Measurements from ENCODE around the gene LCN10. TPM values are rescaled to one million over a fixed set of nuclear protein-coding genes. Genes with fewer than 3 reads are reported as not detected.
A peak's percentile ranks its signal among the peaks of the same experiment; 100 is the strongest.

The LCN10 gene
- total RNA-seq, 2 experiments from 2014 or later = 0.83 to 1.0 TPM

DNA sequence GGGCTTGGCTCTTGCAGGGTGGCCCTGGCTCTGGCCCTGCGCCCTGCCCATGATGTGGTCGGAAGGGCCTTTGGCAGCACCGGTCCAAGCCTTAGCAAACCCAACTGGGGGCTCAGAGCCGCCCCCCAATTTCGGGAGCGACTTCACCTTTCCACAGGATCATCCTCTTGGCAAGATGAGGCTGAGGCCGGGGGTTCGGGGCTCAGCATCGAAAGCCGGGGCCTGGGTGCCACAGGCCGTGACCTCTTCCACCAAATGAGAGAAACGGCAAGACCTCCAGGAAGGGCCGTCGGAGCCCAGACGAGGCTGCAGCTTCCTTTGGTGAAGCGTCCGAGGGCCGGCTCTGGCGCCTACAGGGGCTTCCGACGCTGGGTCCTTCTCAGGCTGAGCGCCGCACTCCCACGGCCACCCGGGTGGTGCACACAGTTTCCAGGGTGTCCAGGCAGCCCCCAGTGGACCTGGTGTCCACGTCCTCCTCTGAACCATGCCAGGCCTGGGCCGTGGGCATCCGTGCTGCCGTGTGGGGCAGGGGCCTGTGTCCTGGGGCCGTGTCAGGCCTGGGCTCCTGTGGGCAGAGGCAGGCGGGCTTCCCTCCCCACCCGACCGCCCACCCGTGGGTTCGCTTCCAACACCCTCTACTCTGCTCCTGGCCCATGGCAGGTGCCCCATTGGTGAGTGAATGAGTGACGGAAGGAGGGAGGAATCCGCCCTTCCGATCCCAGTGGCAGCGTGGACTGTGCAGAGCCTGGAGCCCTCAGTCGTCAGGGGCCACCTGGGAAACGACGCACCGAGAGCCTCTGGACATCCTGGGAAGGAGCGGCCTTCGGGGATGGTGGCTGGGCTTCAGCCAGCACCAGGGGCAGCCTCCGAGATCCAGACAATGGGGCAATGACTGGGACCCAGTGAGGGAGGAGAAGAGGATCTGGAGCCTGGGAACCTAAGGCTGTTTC, 50.3 kb downstream of the LCN10 start:
- H3K4me1 Mint-ChIP-seq (ENCODE audit: low read depth) = no peaks in the 10 kb centered on the region
- H3K9me3 Mint-ChIP-seq = no peaks in the 10 kb centered on the region
- H3K27me3 Mint-ChIP-seq (ENCODE audit: low read depth) = peaks cover 5% of the 10 kb centered on the region
- intact Hi-C loops (cut with micrococcal nuclease) = no loop called here
- no peaks in the 10 kb centered on the region for H3K36me3 Mint-ChIP-seq (ENCODE audit: low read depth)
- no peak overlapping the region for H3K4me3 Mint-ChIP-seq
- CTCF ChIA-PET = interaction anchor here (1.0 to 1.2 kb wide), 2 partner anchors 13 to 20 kb away, joined by 3 read pairs; no protein-coding TSS in a partner anchor
- H3K27ac Mint-ChIP-seq = no peak overlapping the region
- no peak for DNase-seq

DNA sequence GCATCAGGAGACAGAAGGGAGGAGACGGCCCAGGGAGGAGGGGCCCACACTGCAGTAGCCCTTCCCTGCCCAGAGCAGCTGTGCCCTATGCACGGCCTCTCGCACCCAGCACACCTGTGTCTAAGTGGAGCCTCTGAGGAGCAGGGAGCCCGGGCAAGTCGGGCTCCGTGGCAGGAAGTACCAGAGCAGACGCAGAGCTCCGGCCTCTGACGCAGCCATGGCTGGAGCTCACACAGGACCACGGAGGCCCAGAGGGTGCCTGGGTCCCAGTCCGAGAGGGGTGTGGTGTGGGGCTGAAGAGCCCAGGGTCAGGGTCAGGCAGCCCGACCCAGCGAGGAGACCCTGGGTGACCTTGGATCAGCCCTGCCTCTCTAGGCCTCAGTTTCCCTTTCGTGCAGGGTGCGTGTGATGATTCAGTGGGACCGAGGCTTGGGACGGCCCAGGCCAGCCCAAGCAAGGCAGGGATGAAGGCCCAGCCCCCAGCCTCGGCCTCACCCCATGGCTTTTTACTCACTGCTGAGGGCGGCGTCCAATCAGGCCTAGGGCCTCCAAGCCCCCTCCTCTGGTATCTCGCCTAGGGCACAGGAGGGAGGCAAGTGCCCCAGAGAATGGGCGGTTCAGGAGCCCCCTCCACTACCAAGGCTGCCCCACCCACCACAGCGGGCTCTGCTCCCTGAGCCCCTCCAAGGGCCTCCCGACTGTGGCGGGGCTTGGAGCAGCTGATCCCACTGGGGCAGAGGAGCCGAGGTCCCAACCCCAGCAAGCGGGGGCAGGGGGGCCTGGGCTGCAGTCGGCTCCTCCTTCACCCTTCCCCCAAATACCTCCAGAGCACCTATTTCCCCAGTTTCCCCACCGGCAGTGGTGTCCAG, 51.2 kb downstream of the LCN10 start:
- Mint-ChIP-seq H3K27ac (no peak overlapping the region), H3K36me3 (ENCODE audit: low read depth) (no peaks in the 10 kb centered on the region), H3K4me3 (no peak overlapping the region), H3K27me3 (ENCODE audit: low read depth) (peaks cover 2% of the 10 kb centered on the region), H3K9me3 (no peaks in the 10 kb centered on the region), H3K4me1 (ENCODE audit: low read depth) (no peaks in the 10 kb centered on the region)
- CTCF ChIA-PET = no interaction called here
- no peak for DNase-seq
- intact Hi-C loops (cut with micrococcal nuclease) = no loop called here

DNA sequence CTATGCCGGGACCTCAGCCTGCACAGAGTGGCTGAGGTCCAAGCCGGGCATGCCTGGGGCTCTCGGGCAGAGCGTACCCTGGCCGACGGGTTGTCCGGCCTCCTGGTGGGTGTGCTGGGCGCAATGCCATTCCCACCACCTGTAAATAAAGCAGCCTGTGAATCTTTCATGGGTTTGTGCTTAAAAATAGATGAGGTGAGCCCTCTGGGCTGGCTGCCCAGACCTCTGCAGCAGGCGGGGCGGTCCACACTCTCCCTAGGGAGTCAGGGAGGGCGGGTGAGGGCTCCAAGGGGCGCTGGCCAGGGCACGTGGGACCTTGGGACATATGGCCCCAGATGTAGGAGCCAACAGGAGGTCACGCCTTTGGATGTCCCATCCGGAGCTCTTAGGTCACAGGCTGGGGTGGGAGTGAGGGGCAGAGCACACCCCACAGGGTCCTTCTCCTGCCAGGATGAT, 51.9 kb downstream of the LCN10 start:
- H3K4me3 Mint-ChIP-seq = no peak overlapping the region

DNA sequence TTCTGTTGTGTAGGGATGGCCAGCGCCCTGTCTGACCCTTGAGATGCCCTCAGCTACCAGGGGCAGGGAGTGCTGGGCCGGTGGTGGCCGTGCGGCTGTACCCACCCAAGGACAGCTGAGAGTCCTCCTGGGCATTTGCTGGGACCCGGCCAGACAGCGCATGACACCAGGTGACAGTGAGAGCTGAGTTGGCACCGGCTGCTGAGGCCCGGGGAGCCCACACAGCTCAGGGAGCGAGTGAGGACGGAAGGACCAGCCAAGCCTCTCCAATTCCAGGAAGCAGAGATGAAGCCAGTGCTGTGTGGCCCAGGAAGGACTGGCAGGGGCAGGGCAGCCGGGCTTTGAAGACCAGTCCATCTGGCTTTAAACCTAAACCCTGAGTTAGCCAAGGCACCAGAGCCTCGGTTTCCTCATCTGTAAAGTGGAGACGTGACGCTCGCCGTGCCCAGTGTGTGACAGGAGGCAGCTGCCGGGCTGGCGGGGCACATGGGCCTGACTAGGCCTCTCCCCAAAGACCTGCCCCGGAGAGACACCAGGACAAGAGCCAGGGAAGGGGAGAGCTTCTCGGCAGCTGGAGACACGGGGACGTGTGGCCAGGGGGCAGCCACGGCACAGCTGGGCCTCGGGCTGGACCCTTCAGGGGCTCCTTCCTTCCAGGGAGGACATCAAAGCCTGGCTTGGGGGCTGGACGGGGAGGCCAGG, 52.5 kb downstream of the LCN10 start:
- peaks cover 2% of the 10 kb centered on the region for H3K4me1 Mint-ChIP-seq (ENCODE audit: low read depth)
- H3K9me3 Mint-ChIP-seq = no peaks in the 10 kb centered on the region
- DNase-seq = no peak
- CTCF ChIA-PET = no interaction called here
- no peak overlapping the region for H3K4me3 Mint-ChIP-seq
- H3K27me3 Mint-ChIP-seq (ENCODE audit: low read depth) = peaks cover 2% of the 10 kb centered on the region
- intact Hi-C loops (cut with micrococcal nuclease) = no loop called here
- H3K36me3 Mint-ChIP-seq (ENCODE audit: low read depth) = no peaks in the 10 kb centered on the region
- H3K27ac Mint-ChIP-seq = no peak overlapping the region

More for the DNA sequence above, 51.9 kb downstream of the LCN10 start:
- H3K36me3 Mint-ChIP-seq (ENCODE audit: low read depth) = no peaks in the 10 kb centered on the region
- DNase-seq = no peak
- no peaks in the 10 kb centered on the region for H3K9me3 Mint-ChIP-seq
- intact Hi-C loops (cut with micrococcal nuclease) = no loop called here
- no peak overlapping the region for H3K27ac Mint-ChIP-seq
- peaks cover 2% of the 10 kb centered on the region for H3K4me1 Mint-ChIP-seq (ENCODE audit: low read depth)
- CTCF ChIA-PET = no interaction called here
- peaks cover 2% of the 10 kb centered on the region for H3K27me3 Mint-ChIP-seq (ENCODE audit: low read depth)

DNA sequence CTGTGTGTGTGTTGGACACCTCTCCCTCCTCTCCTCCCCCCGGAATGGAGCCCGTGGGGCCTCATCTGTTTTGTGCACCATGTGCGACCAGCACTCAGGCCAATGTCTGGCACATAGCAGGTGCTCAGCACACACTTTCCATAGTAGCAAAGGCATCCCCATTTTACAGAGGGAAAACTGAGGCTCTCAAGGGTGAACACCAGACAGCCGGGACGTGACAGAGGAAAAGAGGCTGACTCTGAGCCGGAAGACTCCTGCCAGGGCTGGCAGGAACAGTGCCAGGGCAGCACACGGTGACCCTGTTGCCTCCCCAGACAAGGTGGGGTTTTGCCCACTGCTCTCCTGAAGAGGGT, 53.7 kb downstream of the LCN10 start:
- Mint-ChIP-seq H3K9me3 (no peaks in the 10 kb centered on the region), H3K27me3 (ENCODE audit: low read depth) (peaks cover 2% of the 10 kb centered on the region), H3K36me3 (ENCODE audit: low read depth) (no peaks in the 10 kb centered on the region), H3K27ac (no peak overlapping the region), H3K4me1 (ENCODE audit: low read depth) (peaks cover 3% of the 10 kb centered on the region), H3K4me3 (peak overlapping the region; percentile 11)
- CTCF ChIA-PET = no interaction called here
- intact Hi-C loops (cut with micrococcal nuclease) = no loop called here
- no peak for DNase-seq

DNA sequence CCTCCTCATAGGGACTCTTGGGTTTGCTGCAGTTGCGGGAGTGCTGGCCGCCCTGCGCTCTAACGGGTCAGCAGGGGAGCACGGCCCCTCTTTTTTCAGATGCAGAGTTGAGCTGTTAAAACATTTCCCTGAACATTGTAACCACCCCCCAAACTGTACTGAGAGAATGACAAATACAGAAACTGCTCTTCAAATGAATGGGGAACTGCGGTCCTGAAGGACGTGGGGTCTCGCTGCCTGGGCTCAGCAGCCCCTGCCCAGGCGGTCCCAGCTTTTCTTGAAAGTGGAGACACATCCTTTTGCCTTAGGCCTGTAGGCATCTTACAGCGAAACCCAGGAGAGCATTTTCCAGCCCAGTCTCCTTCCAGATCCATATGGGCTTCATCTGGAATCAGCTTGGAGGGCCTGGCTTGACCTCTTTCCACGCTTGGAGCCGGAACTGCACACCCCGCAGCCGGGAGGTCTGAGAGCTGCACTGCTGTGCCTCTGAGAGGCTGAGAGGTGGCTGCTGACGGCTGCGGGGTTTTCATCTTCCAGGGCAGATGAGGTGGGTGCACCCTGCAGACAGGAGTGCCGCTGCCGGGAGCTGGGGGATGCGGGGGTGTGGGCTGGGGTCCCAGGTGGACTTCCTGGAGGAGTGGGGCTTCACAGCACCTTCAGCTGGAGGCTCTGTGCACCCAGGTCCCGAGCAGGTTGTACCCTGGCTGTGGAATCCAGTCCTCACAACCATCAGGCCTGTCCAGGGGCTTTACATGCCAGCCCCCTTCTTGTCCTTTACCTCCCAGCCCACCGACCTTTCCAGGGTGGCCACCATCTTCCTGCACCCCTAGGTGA, 54.2 kb downstream of the LCN10 start:
- H3K27ac Mint-ChIP-seq = no peak overlapping the region
- CTCF ChIA-PET = no interaction called here
- H3K9me3 Mint-ChIP-seq = no peaks in the 10 kb centered on the region
- no peaks in the 10 kb centered on the region for H3K36me3 Mint-ChIP-seq (ENCODE audit: low read depth)
- H3K4me1 Mint-ChIP-seq (ENCODE audit: low read depth) = peaks cover 3% of the 10 kb centered on the region
- intact Hi-C loops (cut with micrococcal nuclease) = no loop called here
- peaks cover 2% of the 10 kb centered on the region for H3K27me3 Mint-ChIP-seq (ENCODE audit: low read depth)
- H3K4me3 Mint-ChIP-seq = peak overlapping the region; percentile 18
- DNase-seq = no peak

Small RNA genes lying within 50 kb of the gene (microRNA-seq; reads per million reads assigned to microRNA genes)
- gene MIR6722 (ENCODE audit: borderline microRNAs expressed, borderline replicate concordance) = not detected

Other genes starting within 250 kb of the LCN10 start
- 10 to 100 TPM; 71.4 to 80.2 TPM for gene NOTCH1, start 196.9 kb downstream of the LCN10 start, total RNA-seq
- gene EGFL7, start 80.0 kb downstream of the LCN10 start, total RNA-seq = under 1 TPM; 0.25 to 0.52 TPM
- gene AGPAT2, start 55.5 kb downstream of the LCN10 start, total RNA-seq = 1 to 10 TPM; 8.7 to 9.4 TPM
- under 1 TPM in 1 of 2 experiments, not detected in 1; 0.10 TPM for gene DIPK1B, start 30.4 kb downstream of the LCN10 start, total RNA-seq
- gene LCN6, start 5.6 kb upstream of the LCN10 start, total RNA-seq = not detected
- not detected for gene LCN8, start 15.3 kb upstream of the LCN10 start, total RNA-seq
- not detected for gene LCN15, start 21.6 kb upstream of the LCN10 start, total RNA-seq
- gene TMEM141, start 48.4 kb upstream of the LCN10 start, total RNA-seq = 10 to 100 TPM; 38.1 to 39.6 TPM
- gene CCDC183, start 53.4 kb upstream of the LCN10 start, total RNA-seq = under 1 TPM; 0.38 to 0.47 TPM
- gene RABL6, start 65.0 kb upstream of the LCN10 start, total RNA-seq = 10 to 100 TPM; 74.9 to 82.7 TPM
- 1 to 10 TPM; 1.7 to 2.0 TPM for gene AJM1, start 99.5 kb upstream of the LCN10 start, total RNA-seq
- gene PHPT1, start 106.5 kb upstream of the LCN10 start, total RNA-seq = 100 to 1,000 TPM; 110 to 116 TPM
- gene MAMDC4, start 109.4 kb upstream of the LCN10 start, total RNA-seq = 10 to 100 TPM; 15.9 to 16.1 TPM
- gene EDF1, start 123.4 kb upstream of the LCN10 start, total RNA-seq = 100 to 1,000 TPM; 259 to 288 TPM
- 10 to 100 TPM; 39.7 to 41.8 TPM for gene TRAF2, start 143.6 kb upstream of the LCN10 start, total RNA-seq
- gene FBXW5, start 201.8 kb upstream of the LCN10 start, total RNA-seq = 10 to 100 TPM; 44.0 to 47.8 TPM
- gene C8G, start 202.3 kb upstream of the LCN10 start, total RNA-seq = under 1 TPM in 1 of 2 experiments, not detected in 1; 0.83 TPM
- 1 to 10 TPM; 1.1 to 1.9 TPM for gene LCN12, start 209.3 kb upstream of the LCN10 start, total RNA-seq
- not detected for gene PTGDS, start 234.6 kb upstream of the LCN10 start, total RNA-seq
- gene LCNL1, start 240.1 kb upstream of the LCN10 start, total RNA-seq = not detected
- gene PAXX, start 249.5 kb upstream of the LCN10 start, total RNA-seq = 10 to 100 TPM; 75.9 to 76.8 TPM

All from activated naive CD4-positive, alpha-beta T cell treated with anti-CD3 and anti-CD28 coated beads for 36 hours (primary cell).